Measurements from ENCODE around the gene ANAPC16.
"Not testable (repeated sequence)": the region's sequence is repeated elsewhere in the genome, so short reads cannot be mapped to it uniquely, and the experiment has no call there.

Gene ANAPC16

DNA sequence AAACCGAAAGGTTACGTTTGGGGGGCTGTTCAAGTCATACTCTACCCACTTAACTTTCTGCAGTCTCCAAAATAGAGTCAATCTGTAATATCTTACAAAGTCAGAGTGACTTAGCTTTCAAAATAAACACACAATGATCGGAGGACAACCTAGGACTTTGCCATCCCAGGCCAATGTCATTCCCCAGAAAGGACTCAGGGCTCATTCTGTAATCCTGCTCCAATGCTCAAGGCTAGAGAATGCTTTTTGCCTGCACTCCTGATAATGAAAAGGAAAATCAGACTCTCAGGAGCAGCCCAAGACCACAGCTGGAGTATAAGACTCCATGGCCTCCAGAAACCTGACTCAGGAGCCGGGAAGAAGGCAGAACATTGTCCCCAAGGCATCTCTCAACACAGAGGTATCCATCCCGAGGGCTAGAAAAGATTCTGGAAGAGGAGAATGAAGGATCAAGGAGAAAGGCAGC, 28.8 kb downstream of the ANAPC16 start:
- H3K4me3 ChIP-seq (ENCODE audit: control insufficient read depth in 1 of 7, extremely low read depth in 1 of 7, insufficient read depth in 4 of 7, low read depth in 2 of 7, low read length in 6 of 7), result no peak overlapping the region
- ChIA-PET CTCF (interaction anchor here (0.5 to 1.4 kb wide), 3 partner anchors 29 to 82 kb away, joined by 3 to 4 read pairs (median 4); partner anchors contain the start of gene DDIT4), POLR2A (no interaction called here)
- no peak for DNase-seq
- H3K27ac ChIP-seq (ENCODE audit: insufficient read depth in 1 of 2, low read depth in 1 of 2, low read length in 2 of 2, poor library complexity in 1 of 2, severe bottlenecking in 2 of 2), result no peak overlapping the region
- no peaks in the 10 kb centered on the region for H3K9me3 ChIP-seq (ENCODE audit: control extremely low read depth in 1 of 5, control insufficient read depth in 4 of 5, insufficient read depth in 2 of 5, low read depth in 1 of 5, low read length in 4 of 5)
- H3K27me3 ChIP-seq (replicated peaks in 2 of 5; ENCODE audit: control insufficient read depth in 4 of 5, insufficient read depth in 5 of 5, low read length in 4 of 5), result no peaks in the 10 kb centered on the region
- WGBS (ENCODE audit: insufficient coverage), result 98% methylated on average over 5 of the region's 5 CpGs
- H3K36me3 ChIP-seq (ENCODE audit: control insufficient read depth in 4 of 4, insufficient read depth in 4 of 4, low read length in 3 of 4), result no peaks in the 10 kb centered on the region
- H3K4me1 ChIP-seq (ENCODE audit: control extremely low read depth in 1 of 4, control insufficient read depth in 4 of 4, insufficient read depth in 4 of 4, low read length in 3 of 4), result peaks cover 17 to 41% (median 27%) of the 10 kb centered on the region in 4 experiments

DNA sequence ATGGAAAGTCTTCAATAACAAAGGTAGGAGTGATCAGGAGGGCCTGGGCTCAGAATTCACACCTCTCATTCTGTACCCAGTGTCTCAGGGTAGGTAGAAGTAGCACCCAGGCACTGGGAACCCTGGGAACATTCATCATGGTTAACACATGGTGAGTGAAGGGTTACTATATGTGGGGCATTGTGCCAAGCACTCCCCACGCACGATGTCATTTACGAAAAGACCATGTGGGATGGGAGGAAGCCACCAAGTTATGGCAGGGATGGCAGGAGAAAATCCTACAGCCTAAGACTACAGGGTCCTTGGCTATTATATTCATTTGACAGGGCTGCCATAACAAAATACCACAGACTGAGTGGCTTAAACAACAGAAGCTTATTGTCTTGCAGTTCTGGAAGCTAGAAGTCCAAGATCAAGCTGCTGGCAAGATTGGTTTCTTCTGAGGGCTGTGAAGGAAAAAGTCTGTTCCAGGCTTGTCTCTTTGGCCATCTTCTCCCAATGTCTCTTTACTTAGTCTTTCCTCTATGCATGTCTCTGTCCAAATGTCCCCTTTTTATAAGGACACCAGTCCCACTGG, 30.2 kb downstream of the ANAPC16 start:
- 43% methylated on average over 3 of the region's 3 CpGs for WGBS (ENCODE audit: insufficient coverage)
- peaks cover 17 to 51% (median 32%) of the 10 kb centered on the region in 4 experiments for H3K4me1 ChIP-seq (ENCODE audit: control extremely low read depth in 1 of 4, control insufficient read depth in 4 of 4, insufficient read depth in 4 of 4, low read length in 3 of 4)
- H3K36me3 ChIP-seq (ENCODE audit: control insufficient read depth in 4 of 4, insufficient read depth in 4 of 4, low read length in 3 of 4), result no peaks in the 10 kb centered on the region
- peak overlapping the region in 1 of 2 experiments; percentile 22 for H3K27ac ChIP-seq (ENCODE audit: insufficient read depth in 1 of 2, low read depth in 1 of 2, low read length in 2 of 2, poor library complexity in 1 of 2, severe bottlenecking in 2 of 2)
- no peaks in the 10 kb centered on the region for H3K27me3 ChIP-seq (replicated peaks in 2 of 5; ENCODE audit: control insufficient read depth in 4 of 5, insufficient read depth in 5 of 5, low read length in 4 of 5)
- CTCF ChIA-PET, result interaction anchor here (0.6 to 3.6 kb wide), 11 partner anchors 9 to 95 kb away, joined by 3 to 15 read pairs (median 4); partner anchors contain the start of gene DDIT4
- DNase-seq, result no peak
- POLR2A ChIA-PET, result no interaction called here
- H3K9me3 ChIP-seq (ENCODE audit: control extremely low read depth in 1 of 5, control insufficient read depth in 4 of 5, insufficient read depth in 2 of 5, low read depth in 1 of 5, low read length in 4 of 5), result no peaks in the 10 kb centered on the region
- H3K4me3 ChIP-seq (ENCODE audit: control insufficient read depth in 1 of 7, extremely low read depth in 1 of 7, insufficient read depth in 4 of 7, low read depth in 2 of 7, low read length in 6 of 7), result no peak overlapping the region

DNA sequence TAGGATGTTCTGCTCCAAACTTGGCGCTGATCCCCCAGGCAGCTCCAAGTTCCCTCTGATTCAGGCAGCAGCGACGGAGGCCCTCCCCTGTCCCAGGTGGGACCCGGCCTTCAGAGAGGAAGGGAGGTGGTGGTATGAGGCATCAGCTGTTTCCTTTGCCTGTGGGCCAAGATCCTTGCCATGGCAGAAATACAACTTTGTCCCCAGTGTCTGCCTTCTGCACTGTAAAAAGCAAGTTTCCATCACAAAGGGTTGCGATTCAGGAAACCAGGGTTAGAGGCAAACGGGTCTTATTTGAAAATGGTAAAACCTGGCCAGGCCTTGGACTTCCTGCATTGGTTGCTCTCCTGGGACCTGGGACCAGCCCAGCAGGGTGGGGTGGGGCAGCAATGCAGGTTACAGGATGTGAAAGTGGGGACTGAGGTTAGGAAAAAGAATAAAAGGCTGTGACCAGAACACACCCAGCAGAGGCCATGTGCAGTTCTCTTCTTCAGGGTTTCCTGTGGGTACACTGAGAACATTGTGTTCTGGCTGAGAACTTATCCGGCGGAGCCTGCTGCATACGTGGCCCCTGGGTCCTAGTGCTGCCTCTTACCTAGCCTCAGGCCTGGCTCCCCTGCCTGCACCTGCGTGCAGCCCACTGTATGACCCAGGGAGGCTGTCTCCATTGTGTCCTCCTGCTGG, 32.8 kb downstream of the ANAPC16 start:
- DNase-seq, result peak; percentile 57 to 89 (median 80)
- WGBS (ENCODE audit: insufficient coverage), result 3% methylated on average over 7 of the region's 10 CpGs
- POLR2A ChIA-PET, result interaction anchor here (0.9 to 1.1 kb wide), 4 partner anchors 20 to 86 kb away, joined by 3 to 6 read pairs (median 4); no protein-coding TSS in a partner anchor
- Histone ChIP-seq H3K27ac (ENCODE audit: insufficient read depth in 1 of 2, low read depth in 1 of 2, low read length in 2 of 2, poor library complexity in 1 of 2, severe bottlenecking in 2 of 2) (peak overlapping the region in 1 of 2 experiments; percentile 47), H3K9me3 (ENCODE audit: control extremely low read depth in 1 of 5, control insufficient read depth in 4 of 5, insufficient read depth in 2 of 5, low read depth in 1 of 5, low read length in 4 of 5) (no peaks in the 10 kb centered on the region), H3K27me3 (replicated peaks in 2 of 5; ENCODE audit: control insufficient read depth in 4 of 5, insufficient read depth in 5 of 5, low read length in 4 of 5) (no peaks in the 10 kb centered on the region), H3K4me1 (ENCODE audit: control extremely low read depth in 1 of 4, control insufficient read depth in 4 of 4, insufficient read depth in 4 of 4, low read length in 3 of 4) (peaks cover 17 to 51% (median 29%) of the 10 kb centered on the region in 4 experiments), H3K4me3 (ENCODE audit: control insufficient read depth in 1 of 7, extremely low read depth in 1 of 7, insufficient read depth in 4 of 7, low read depth in 2 of 7, low read length in 6 of 7) (peak overlapping the region in 6 of 7 experiments; percentile 23 to 46 (median 39)), H3K36me3 (ENCODE audit: control insufficient read depth in 4 of 4, insufficient read depth in 4 of 4, low read length in 3 of 4) (no peaks in the 10 kb centered on the region)
- CTCF ChIA-PET, result interaction anchor here (1.0 to 3.6 kb wide), 7 partner anchors 12 to 89 kb away, joined by 3 to 15 read pairs (median 5); partner anchors contain the start of gene DDIT4

DNA sequence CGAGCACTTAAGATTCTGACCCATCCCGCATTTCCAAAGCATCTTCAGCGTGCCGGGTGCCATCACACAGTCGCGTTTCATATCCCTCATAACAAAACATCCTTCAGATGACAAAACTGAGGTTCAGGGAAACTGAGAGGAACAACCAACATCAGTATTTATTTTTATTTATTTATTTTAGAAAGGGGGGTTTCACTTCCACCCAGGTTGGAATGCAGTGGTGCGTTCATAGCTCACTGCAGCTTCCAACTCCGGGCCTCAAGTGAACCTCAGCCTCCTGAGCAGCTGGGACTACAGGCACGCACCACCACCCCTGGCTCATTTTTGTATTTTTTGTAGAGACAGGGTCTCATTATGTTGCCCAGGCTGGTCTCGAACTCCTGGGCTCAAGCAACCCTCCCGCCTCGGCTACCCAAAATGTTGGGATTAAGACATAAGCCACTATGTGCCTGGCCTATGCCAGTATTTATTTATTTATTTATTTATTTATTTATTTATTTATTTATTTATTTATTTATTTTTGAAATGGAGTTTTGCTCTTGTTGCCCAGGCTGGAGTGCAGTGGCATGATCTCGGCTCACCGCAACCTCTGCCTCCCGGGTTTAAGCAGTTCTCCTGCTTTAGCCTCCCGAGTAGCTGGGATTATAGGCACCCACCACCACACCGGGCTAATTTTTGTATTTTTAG, 33.5 kb downstream of the ANAPC16 start:
- Histone ChIP-seq H3K4me1 (ENCODE audit: control extremely low read depth in 1 of 4, control insufficient read depth in 4 of 4, insufficient read depth in 4 of 4, low read length in 3 of 4) (peaks cover 15 to 54% (median 33%) of the 10 kb centered on the region in 4 experiments), H3K4me3 (ENCODE audit: control insufficient read depth in 1 of 7, extremely low read depth in 1 of 7, insufficient read depth in 4 of 7, low read depth in 2 of 7, low read length in 6 of 7) (peak overlapping the region in 5 of 7 experiments; percentile 30 to 46 (median 40))
- H3K27ac ChIP-seq (ENCODE audit: insufficient read depth in 1 of 2, low read depth in 1 of 2, low read length in 2 of 2, poor library complexity in 1 of 2, severe bottlenecking in 2 of 2); H3K9me3 ChIP-seq (ENCODE audit: control extremely low read depth in 1 of 5, control insufficient read depth in 4 of 5, insufficient read depth in 2 of 5, low read depth in 1 of 5, low read length in 4 of 5); H3K27me3 ChIP-seq (replicated peaks in 2 of 5; ENCODE audit: control insufficient read depth in 4 of 5, insufficient read depth in 5 of 5, low read length in 4 of 5); H3K36me3 ChIP-seq (ENCODE audit: control insufficient read depth in 4 of 4, insufficient read depth in 4 of 4, low read length in 3 of 4); DNase-seq: not testable (repeated sequence)
- POLR2A ChIA-PET, result interaction anchor here (0.7 to 1.1 kb wide), 2 partner anchors 24 kb away, joined by 3 read pairs; partner anchors contain the start of gene DDIT4
- 81% methylated on average over 6 of the region's 17 CpGs for WGBS (ENCODE audit: insufficient coverage)
- CTCF ChIA-PET, result interaction anchor here (0.6 kb wide), 1 partner anchor 1631 kb away, joined by 4 read pairs; no protein-coding TSS in a partner anchor

DNA sequence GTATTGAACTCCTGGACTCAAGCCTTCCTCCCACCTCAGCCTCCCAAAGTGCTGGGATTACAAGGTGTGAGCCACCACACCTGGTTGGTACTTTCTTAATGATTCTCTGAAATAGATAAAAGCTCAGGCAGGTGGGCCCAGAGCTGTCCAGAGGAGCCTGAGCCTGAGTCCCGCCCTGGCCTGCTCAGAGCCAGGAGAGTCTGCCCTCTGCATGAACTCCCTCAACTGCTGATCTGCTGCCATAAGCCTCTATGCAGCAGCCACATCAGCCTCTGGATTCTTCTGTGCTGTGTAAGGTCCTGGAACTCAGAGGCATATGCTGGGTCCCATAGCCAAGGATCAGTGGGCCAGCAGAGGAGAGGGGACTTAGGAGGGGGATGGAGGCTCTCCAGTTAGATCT, 34.9 kb downstream of the ANAPC16 start:
- Histone ChIP-seq H3K4me1 (ENCODE audit: control extremely low read depth in 1 of 4, control insufficient read depth in 4 of 4, insufficient read depth in 4 of 4, low read length in 3 of 4) (peaks cover 20 to 66% (median 46%) of the 10 kb centered on the region in 4 experiments), H3K27ac (ENCODE audit: insufficient read depth in 1 of 2, low read depth in 1 of 2, low read length in 2 of 2, poor library complexity in 1 of 2, severe bottlenecking in 2 of 2) (no peak overlapping the region)
- POLR2A ChIA-PET, result interaction anchor here (0.7 kb wide), 1 partner anchor 13 kb away, joined by 3 read pairs; no protein-coding TSS in a partner anchor

DNA sequence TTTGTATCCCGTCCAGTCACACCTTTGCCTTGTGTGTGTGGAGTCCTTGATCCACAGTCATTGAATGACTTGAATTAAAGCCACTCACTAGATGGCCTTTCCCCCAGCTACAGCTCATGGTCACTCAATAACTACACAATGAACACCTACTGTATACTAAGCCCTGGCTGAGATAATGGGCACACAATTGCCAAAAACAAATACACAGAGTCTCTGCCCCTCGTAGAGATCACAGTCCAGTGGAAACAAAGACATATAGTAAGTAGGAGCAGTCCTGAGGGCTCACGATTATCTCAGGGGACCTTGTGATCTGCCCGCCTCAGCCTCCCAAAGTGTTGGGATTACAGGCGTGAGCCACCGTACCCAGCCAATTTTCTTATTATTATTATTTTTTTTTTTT, 35.8 kb downstream of the ANAPC16 start:
- H3K4me3 ChIP-seq (ENCODE audit: control insufficient read depth in 1 of 7, extremely low read depth in 1 of 7, insufficient read depth in 4 of 7, low read depth in 2 of 7, low read length in 6 of 7), result no peak overlapping the region
- no peaks in the 10 kb centered on the region for H3K9me3 ChIP-seq (ENCODE audit: control extremely low read depth in 1 of 5, control insufficient read depth in 4 of 5, insufficient read depth in 2 of 5, low read depth in 1 of 5, low read length in 4 of 5)
- no peaks in the 10 kb centered on the region for H3K27me3 ChIP-seq (replicated peaks in 2 of 5; ENCODE audit: control insufficient read depth in 4 of 5, insufficient read depth in 5 of 5, low read length in 4 of 5)
- CTCF ChIA-PET, result interaction anchor here (1.1 to 1.5 kb wide), 2 partner anchors 16 to 19 kb away, joined by 3 to 4 read pairs; no protein-coding TSS in a partner anchor
- no peaks in the 10 kb centered on the region for H3K36me3 ChIP-seq (ENCODE audit: control insufficient read depth in 4 of 4, insufficient read depth in 4 of 4, low read length in 3 of 4)
- POLR2A ChIA-PET, result interaction anchor here (0.6 kb wide), 1 partner anchor 140 kb away, joined by 3 read pairs; no protein-coding TSS in a partner anchor
- H3K4me1 ChIP-seq (ENCODE audit: control extremely low read depth in 1 of 4, control insufficient read depth in 4 of 4, insufficient read depth in 4 of 4, low read length in 3 of 4), result peaks cover 22 to 66% (median 52%) of the 10 kb centered on the region in 4 experiments
- 100% methylated on average over 3 of the region's 6 CpGs for WGBS (ENCODE audit: insufficient coverage)
- DNase-seq, result no peak
- no peak overlapping the region for H3K27ac ChIP-seq (ENCODE audit: insufficient read depth in 1 of 2, low read depth in 1 of 2, low read length in 2 of 2, poor library complexity in 1 of 2, severe bottlenecking in 2 of 2)

More for the DNA sequence above, 34.9 kb downstream of the ANAPC16 start:
- H3K36me3 ChIP-seq (ENCODE audit: control insufficient read depth in 4 of 4, insufficient read depth in 4 of 4, low read length in 3 of 4), result no peaks in the 10 kb centered on the region
- H3K4me3 ChIP-seq (ENCODE audit: control insufficient read depth in 1 of 7, extremely low read depth in 1 of 7, insufficient read depth in 4 of 7, low read depth in 2 of 7, low read length in 6 of 7), result no peak overlapping the region
- 86% methylated on average over 1 of the region's 1 CpG for WGBS (ENCODE audit: insufficient coverage)
- DNase-seq, result no peak
- no peaks in the 10 kb centered on the region for H3K9me3 ChIP-seq (ENCODE audit: control extremely low read depth in 1 of 5, control insufficient read depth in 4 of 5, insufficient read depth in 2 of 5, low read depth in 1 of 5, low read length in 4 of 5)
- CTCF ChIA-PET, result no interaction called here
- no peaks in the 10 kb centered on the region for H3K27me3 ChIP-seq (replicated peaks in 2 of 5; ENCODE audit: control insufficient read depth in 4 of 5, insufficient read depth in 5 of 5, low read length in 4 of 5)

All from common myeloid progenitor, CD34-positive (primary cell).